Gastroesophageal sphincter (tissue), 3 donors: ENCODE measurements around the gene TCERG1.

ENCODE experiments used
- CTCF ChIP-seq, 4 experiments: fragments of 200-600 bp in 2 of 4; fragments of 450-650 bp in 2 of 4; sonication (generic) in 1 of 4; IDR thresholded peaks; one replicate each; pipeline ENCODE4 v1.5.1; 2017 to 2019; ENCODE audit warnings: antibody characterized with exemption in 4 of 4, mild to moderate bottlenecking in 2 of 4, moderate library complexity in 2 of 4
- EP300 ChIP-seq: sonication (generic); formaldehyde crosslinking; IDR thresholded peaks from one replicate; pipeline ENCODE4 v1.6.1; 2017; ENCODE audit warnings: antibody characterized with exemption, mild to moderate bottlenecking
- POLR2A ChIP-seq, 2 donors: fragments of 450-650 bp; IDR thresholded peaks; one replicate each; pipeline ENCODE4 v1.6.1; 2017; ENCODE audit warnings: antibody characterized with exemption in 2 of 2, mild to moderate bottlenecking in 2 of 2, moderate library complexity in 1 of 2
- POLR2AphosphoS5 ChIP-seq: sonication (generic); formaldehyde crosslinking; IDR thresholded peaks from one replicate; pipeline ENCODE4 v1.6.1; 2017; ENCODE audit warnings: antibody characterized with exemption

- TF ChIP-seq CTCF (IDR thresholded peaks at IDR 0.05) (no peak), POLR2A (IDR thresholded peaks at IDR 0.05) (no peak), POLR2AphosphoS5 (no peak), EP300 (no peak)
Observed at GRCh38 chr5:146461319-146461718, 14.2 kb downstream of the TCERG1 start.
